Upper lobe of left lung (tissue), 6 donors: Measurements from ENCODE around the gene PTEN. TPM values are rescaled to one million over a fixed set of nuclear protein-coding genes. Genes with fewer than 3 reads are reported as not detected.
"Not testable (repeated sequence)": the region's sequence is repeated elsewhere in the genome, so short reads cannot be mapped to it uniquely, and the experiment has no call there.

ENCODE experiments used
- ATAC-seq, 2 donors: fragments of 200-7000 bp; cut with Tn5 transposase; one replicate each; pipeline ENCODE4 v1.9.1; 2022; ENCODE audit warnings: mild to moderate bottlenecking in 2 of 2, moderate library complexity in 2 of 2; ENCODE audit not compliant: low FRiP score in 2 of 2
- DNase-seq, 2 donors: peaks; one replicate each; pipeline ENCODE4 v3.0.0-alpha.2; 2019 to 2020
- H3K27ac ChIP-seq, 4 donors: fragments of 200-600 bp; sonication (generic); one replicate each; pipeline ENCODE4 v1.5.1; 2016 to 2019
- H3K27me3 ChIP-seq, 4 donors: fragments of 200-600 bp; sonication (generic); one replicate each; pipeline ENCODE4 v1.5.1; 2017 to 2019
- H3K36me3 ChIP-seq, 4 donors: fragments of 200-600 bp; sonication (generic); one replicate each; pipeline ENCODE4 v1.5.1; 2016 to 2019
- H3K4me1 ChIP-seq, 4 donors: fragments of 200-600 bp; sonication (generic); one replicate each; pipeline ENCODE4 v1.5.1; 2018 to 2019
- H3K4me3 ChIP-seq, 4 donors: fragments of 200-600 bp; sonication (generic); one replicate each; pipeline ENCODE4 v1.5.1; 2017 to 2019; ENCODE audit warnings: mild to moderate bottlenecking in 2 of 4, moderate library complexity in 1 of 4
- H3K9me3 ChIP-seq, 4 donors: fragments of 200-600 bp; sonication (generic); one replicate each; pipeline ENCODE4 v1.5.1; 2018 to 2019
- CTCF ChIP-seq, 6 experiments: fragments of 450-650 bp in 4 of 6; fragments of 200-600 bp in 2 of 6; sonication (generic) in 2 of 6; IDR thresholded peaks; one replicate each; pipeline ENCODE4 v1.5.1; 2016 to 2019; ENCODE audit warnings: antibody characterized with exemption in 6 of 6
- EP300 ChIP-seq, 4 donors: sonication (generic); formaldehyde crosslinking; IDR thresholded peaks; one replicate each; pipeline ENCODE4 v1.5.1; 2017; ENCODE audit warnings: antibody characterized with exemption in 4 of 4, control low read depth in 2 of 4
- POLR2A ChIP-seq, 4 donors: fragments of 450-650 bp; IDR thresholded peaks; one replicate each; pipeline ENCODE4 v1.5.1; 2016 to 2017; ENCODE audit warnings: antibody characterized with exemption in 4 of 4, mild to moderate bottlenecking in 2 of 4
- POLR2AphosphoS5 ChIP-seq, 2 donors: sonication (generic); formaldehyde crosslinking; IDR thresholded peaks; one replicate each; pipeline ENCODE4 v1.5.1; 2017; ENCODE audit warnings: antibody characterized with exemption in 2 of 2
- WGBS, 2 donors: methylation state at CpG; one replicate each; pipeline ENCODE4 v1.1.5; 2017 to 2018; 5-methylcytosine and 5-hydroxymethylcytosine counted together
- total RNA-seq, 6 donors: library from RNA; depleted of rRNA in 4 of 6; stranded (reverse); fragments of >200 nt in 4 of 6; gene quantifications; one replicate each; pipeline versions ENCODE4 v1.1.0 to v1.2.1, GENCODE V29; 2016 to 2021
- donor health status: DM: no; HTN: no; CAD: no; lungs with moderate emphysema.
- donor health status: DM: no; HTN: yes; CAD: no; lungs with severe emphysema.

PTEN gene
- total RNA-seq, 6 donors from 2014 or later: 63.3 to 177 (median 99.0) TPM

- 67% methylated on average over 1 of the region's 1 CpG for WGBS, 2 donors
- Histone ChIP-seq H3K36me3 (no peaks in the 10 kb centered on the region), H3K27ac (no peak overlapping the region), H3K4me3 (no peak overlapping the region), H3K4me1 (peaks cover 3 to 28% (median 10%) of the 10 kb centered on the region in 4 donors), H3K27me3 (no peaks in the 10 kb centered on the region), H3K9me3 (no peaks in the 10 kb centered on the region)
- DNase-seq (no peak), ATAC-seq (no peak)
- TF ChIP-seq POLR2AphosphoS5 (IDR thresholded peaks at IDR 0.05): no peak
- no peak for TF ChIP-seq POLR2A (IDR thresholded peaks at IDR 0.05)
- no peak for TF ChIP-seq CTCF (IDR thresholded peaks at IDR 0.05)
- no peak for TF ChIP-seq EP300 (IDR thresholded peaks at IDR 0.05)
Observed at GRCh38 chr10:87895430-87895829, 32.0 kb downstream of the PTEN start.

- Histone ChIP-seq H3K27me3 (no peaks in the 10 kb centered on the region), H3K9me3 (no peaks in the 10 kb centered on the region), H3K4me3 (no peak overlapping the region), H3K27ac (no peak overlapping the region), H3K36me3 (no peaks in the 10 kb centered on the region), H3K4me1 (peaks cover 3 to 28% (median 8%) of the 10 kb centered on the region in 4 donors)
- DNase-seq (no peak), ATAC-seq (no peak)
- TF ChIP-seq POLR2AphosphoS5 (IDR thresholded peaks at IDR 0.05): no peak
- TF ChIP-seq CTCF (IDR thresholded peaks at IDR 0.05): no peak
- no peak for TF ChIP-seq EP300 (IDR thresholded peaks at IDR 0.05)
- TF ChIP-seq POLR2A (IDR thresholded peaks at IDR 0.05): no peak
- WGBS, 2 donors: 60 to 65% methylated on average over 2 of the region's 2 CpGs
Observed at GRCh38 chr10:87896216-87896615, 32.8 kb downstream of the PTEN start.

GRCh38 chr10:87897957-87898356 lies 34.5 kb downstream of the PTEN start:
- H3K4me1 ChIP-seq: peaks cover 3 to 21% (median 7%) of the 10 kb centered on the region in 4 donors
- WGBS, 2 donors: 96 to 97% methylated on average over 8 of the region's 8 CpGs
- not testable (repeated sequence) for H3K27me3 ChIP-seq, H3K27ac ChIP-seq, DNase-seq, H3K9me3 ChIP-seq, H3K4me3 ChIP-seq, H3K36me3 ChIP-seq, ATAC-seq

GRCh38 chr10:87903396-87903795 lies 40.0 kb downstream of the PTEN start:
- H3K27ac ChIP-seq, H3K9me3 ChIP-seq, DNase-seq, H3K4me1 ChIP-seq, ATAC-seq, H3K4me3 ChIP-seq, H3K27me3 ChIP-seq: not testable (repeated sequence)
- peaks cover 0 to 19% (median 13%) of the 10 kb centered on the region in 4 donors for H3K36me3 ChIP-seq
- 94 to 96% methylated on average over 7 to 8 of the region's 8 CpGs for WGBS, 2 donors

- H3K4me1 ChIP-seq: peaks cover 15 to 30% (median 25%) of the 10 kb centered on the region in 4 donors
- peaks cover 5 to 20% (median 15%) of the 10 kb centered on the region in 4 donors for H3K9me3 ChIP-seq
- H3K27ac ChIP-seq: no peak overlapping the region
- H3K36me3 ChIP-seq: peaks cover 0 to 17% (median 0%) of the 10 kb centered on the region in 4 donors
- TF ChIP-seq POLR2A (IDR thresholded peaks at IDR 0.05) (no peak), EP300 (IDR thresholded peaks at IDR 0.05) (no peak), POLR2AphosphoS5 (IDR thresholded peaks at IDR 0.05) (no peak), CTCF (IDR thresholded peaks at IDR 0.05) (no peak)
- 89 to 95% methylated on average over 2 of the region's 2 CpGs for WGBS, 2 donors
- H3K27me3 ChIP-seq: no peaks in the 10 kb centered on the region
- DNase-seq (no peak), ATAC-seq (no peak)
- no peak overlapping the region for H3K4me3 ChIP-seq
Observed at GRCh38 chr10:87913156-87913921, 49.9 kb downstream of the PTEN start.

GRCh38 chr10:87915406-87915805 lies 52.0 kb downstream of the PTEN start:
- H3K4me3 ChIP-seq: no peak overlapping the region
- DNase-seq (no peak), ATAC-seq (no peak)
- peaks cover 0 to 17% (median 0%) of the 10 kb centered on the region in 4 donors for H3K36me3 ChIP-seq
- H3K27me3 ChIP-seq: no peaks in the 10 kb centered on the region
- peaks cover 20 to 39% (median 31%) of the 10 kb centered on the region in 4 donors for H3K4me1 ChIP-seq
- WGBS, 2 donors: 77 to 88% methylated on average over 3 to 4 of the region's 4 CpGs
- peaks cover 5 to 20% (median 15%) of the 10 kb centered on the region in 4 donors for H3K9me3 ChIP-seq
- TF ChIP-seq EP300 (IDR thresholded peaks at IDR 0.05): no peak
- TF ChIP-seq POLR2A (IDR thresholded peaks at IDR 0.05): no peak
- TF ChIP-seq POLR2AphosphoS5 (IDR thresholded peaks at IDR 0.05): no peak
- TF ChIP-seq CTCF (IDR thresholded peaks at IDR 0.05): no peak
- peak overlapping the region in 1 of 4 donors; percentile 67 for H3K27ac ChIP-seq
